CD14-positive monocyte (primary cell): Measurements from ENCODE around the gene SLC27A2. TPM values are rescaled to one million over a fixed set of nuclear protein-coding genes. Genes with fewer than 3 reads are reported as not detected.

Source experiments
- DNase-seq, 3 donors: peaks; one replicate each; pipeline ENCODE4 v3.0.0-alpha.2; 2011 to 2022
- H2AFZ ChIP-seq: 2 replicates; pipeline ENCODE4 v1.6.0; 2012; ENCODE audit warnings: mild to moderate bottlenecking, low read depth, low read length, inconsistent platforms; ENCODE audit not compliant: insufficient read depth, poor library complexity, severe bottlenecking
- H3K27ac ChIP-seq, 2 donors: 1 replicate in 1 of 2; 2 replicates in 1 of 2; pipeline ENCODE4 v1.5.1; 2012 to 2013; ENCODE audit warnings: low read length in 2 of 2, control low read depth in 1 of 2, inconsistent platforms in 1 of 2, low read depth in 1 of 2, mild to moderate bottlenecking in 1 of 2
- H3K27me3 ChIP-seq, 2 donors: one replicate each; pipeline versions ENCODE4 v1.6.0 to v1.6.1; 2011 to 2013; ENCODE audit warnings: low read length in 2 of 2; ENCODE audit not compliant: control insufficient read depth in 2 of 2, insufficient read depth in 2 of 2
- H3K36me3 ChIP-seq, 2 donors: replicated peaks in 1 of 2; 1 replicate in 1 of 2; 2 replicates in 1 of 2; pipeline versions ENCODE4 v1.5.1 to v1.6.1; 2012 to 2013; ENCODE audit warnings: low read length in 2 of 2, control low read depth in 1 of 2, inconsistent platforms in 1 of 2, mild to moderate bottlenecking in 1 of 2; ENCODE audit not compliant: insufficient read depth in 2 of 2, control insufficient read depth in 1 of 2
- H3K4me1 ChIP-seq, 2 donors: 1 replicate in 1 of 2; 2 replicates in 1 of 2; pipeline versions ENCODE4 v1.5.1 to v1.6.1; 2012 to 2013; ENCODE audit warnings: low read length in 2 of 2, control low read depth in 1 of 2, inconsistent platforms in 1 of 2, mild to moderate bottlenecking in 1 of 2, moderate library complexity in 1 of 2; ENCODE audit not compliant: insufficient read depth in 2 of 2, control insufficient read depth in 1 of 2
- H3K4me2 ChIP-seq: replicated peaks from 2 replicates; pipeline ENCODE3; 2012; ENCODE audit warnings: low read length, moderate library complexity, mild to moderate bottlenecking; ENCODE audit not compliant: poor library complexity, severe bottlenecking; ENCODE audit errors: extremely low read depth
- H3K4me3 ChIP-seq, 3 experiments: fragments of 200-600 bp in 1 of 3; sonication (generic) in 1 of 3; replicated peaks in 1 of 3; 1 replicate in 2 of 3; 2 replicates in 1 of 3; pipeline ENCODE4 v1.5.1; 2011 to 2013; ENCODE audit warnings: low read length in 3 of 3, mild to moderate bottlenecking in 3 of 3, control low read depth in 2 of 3, low read depth in 2 of 3, inconsistent platforms in 1 of 3, moderate library complexity in 1 of 3
- H3K79me2 ChIP-seq: 2 replicates; pipeline ENCODE4 v1.6.0; 2012; ENCODE audit warnings: mild to moderate bottlenecking, control low read depth, inconsistent platforms, low read length, moderate library complexity; ENCODE audit not compliant: insufficient read depth
- H3K9ac ChIP-seq: 2 replicates; pipeline ENCODE4 v1.6.0; 2017; ENCODE audit warnings: low read length, mild to moderate bottlenecking; ENCODE audit not compliant: insufficient read depth, poor library complexity, severe bottlenecking
- H3K9me3 ChIP-seq, 2 donors: replicated peaks in 1 of 2; 1 replicate in 1 of 2; 2 replicates in 1 of 2; pipeline versions ENCODE4 v1.5.1 to v1.6.1; 2012 to 2013; ENCODE audit warnings: low read length in 2 of 2, control low read depth in 1 of 2; ENCODE audit not compliant: control insufficient read depth in 1 of 2, insufficient read depth in 1 of 2
- H4K20me1 ChIP-seq: 2 replicates; pipeline ENCODE4 v1.6.0; 2012; ENCODE audit warnings: mild to moderate bottlenecking, low read length, control low read depth, moderate library complexity; ENCODE audit not compliant: insufficient read depth
- H3K27ac Mint-ChIP-seq, 7 donors: one replicate each; pipeline ENCODE4 v1.8.0; 2020; ENCODE audit warnings: mild to moderate bottlenecking in 7 of 7, mixed read lengths in 7 of 7, moderate library complexity in 6 of 7, inconsistent platforms in 2 of 7
- H3K27me3 Mint-ChIP-seq, 3 donors: one replicate each; pipeline ENCODE4 v1.8.0; 2021 to 2022; ENCODE audit warnings: low read depth in 3 of 3, mild to moderate bottlenecking in 3 of 3, mixed read lengths in 3 of 3, moderate library complexity in 3 of 3, inconsistent platforms in 1 of 3
- H3K36me3 Mint-ChIP-seq, 2 donors: one replicate each; pipeline ENCODE4 v1.8.0; 2020; ENCODE audit warnings: mixed read lengths in 2 of 2, inconsistent platforms in 1 of 2, mild to moderate bottlenecking in 1 of 2
- H3K4me1 Mint-ChIP-seq: one replicate; pipeline ENCODE4 v1.8.0; 2020; ENCODE audit warnings: mild to moderate bottlenecking, mixed read lengths
- H3K4me3 Mint-ChIP-seq, 2 donors: one replicate each; pipeline ENCODE4 v1.8.0; 2020; ENCODE audit warnings: mild to moderate bottlenecking in 2 of 2, mixed read lengths in 2 of 2, moderate library complexity in 1 of 2
- H3K9me3 Mint-ChIP-seq, 7 donors: one replicate each; pipeline ENCODE4 v1.8.0; 2020 to 2022; ENCODE audit warnings: mixed read lengths in 7 of 7, mild to moderate bottlenecking in 6 of 7, moderate library complexity in 6 of 7, inconsistent platforms in 2 of 7
- WGBS: methylation state at CpG from one replicate; pipeline ENCODE4 v1.1.5; 2013; ENCODE audit warnings: missing lambda C conversion rate; ENCODE audit not compliant: insufficient coverage; 5-methylcytosine and 5-hydroxymethylcytosine counted together
- intact Hi-C, 2 donors: fragments of 100-400 bp; cut with micrococcal nuclease; formaldehyde crosslinking; loops; one replicate each; pipeline versions ENCODE4 v1.15.0 to v1.15.1; 2023
- polyA plus RNA-seq, 3 donors: library from polyadenylated mRNA; depleted of rRNA in 1 of 3; unstranded in 2 of 3; stranded (reverse) in 1 of 3; fragments of 300-500 nt in 2 of 3; fragments of >200 nt in 1 of 3; fragmentation: Illumina TruSeq in 2 of 3; gene quantifications; 1 replicate in 2 of 3; 2 replicates in 1 of 3; pipeline ENCODE4 v1.2.3, GENCODE V29; 2012 to 2021
- TF ChIP-seq, protein P1 (sequence below): fragments of 200-600 bp; IDR thresholded peaks from one replicate; pipeline ENCODE4 v1.8.0; 2022; ENCODE audit warnings: antibody characterized with exemption, mild to moderate bottlenecking

Gene SLC27A2
- polyA plus RNA-seq, 3 donors = 0.13 TPM; not detected in 2

DNA sequence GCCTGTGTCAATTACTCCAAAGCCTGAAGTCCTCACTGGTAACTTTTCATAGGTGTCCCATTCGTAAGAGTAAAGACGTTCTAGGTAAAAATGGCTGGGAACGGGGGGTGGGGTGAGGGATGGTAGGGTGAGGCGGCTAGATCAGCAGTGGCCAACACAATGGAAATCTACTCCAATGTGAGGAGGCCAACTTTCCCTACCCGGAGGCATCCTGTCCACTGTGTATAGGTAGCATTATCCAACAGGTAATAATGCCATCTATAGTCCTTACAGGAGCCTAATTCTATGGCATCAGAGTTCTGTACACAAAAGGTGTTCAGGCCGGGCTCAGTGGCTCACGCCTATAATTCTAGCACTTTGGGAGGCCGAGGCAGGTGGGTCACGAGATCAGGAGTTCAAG lies 54.4 kb downstream of the SLC27A2 start:
- Histone ChIP-seq H3K4me3 (no peak overlapping the region), H3K9ac (no peak overlapping the region), H3K27me3 (no peaks in the 10 kb centered on the region), H3K9me3 (no peaks in the 10 kb centered on the region), H3K4me2 (no peak overlapping the region), H3K27ac (no peak overlapping the region), H3K4me1 (no peaks in the 10 kb centered on the region), H3K36me3 (no peaks in the 10 kb centered on the region), H4K20me1 (no peaks in the 10 kb centered on the region), H2AFZ (no peak overlapping the region), H3K79me2 (no peaks in the 10 kb centered on the region)
- Mint-ChIP-seq H3K36me3 (no peaks in the 10 kb centered on the region), H3K9me3 (no peaks in the 10 kb centered on the region), H3K27me3 (no peaks in the 10 kb centered on the region), H3K4me3 (no peak overlapping the region), H3K4me1 (peaks cover 5% of the 10 kb centered on the region), H3K27ac (no peak overlapping the region)
- intact Hi-C loops = no loop called here
- WGBS = 98% methylated on average over 7 of the region's 9 CpGs
- TF ChIP-seq, protein P1, sequence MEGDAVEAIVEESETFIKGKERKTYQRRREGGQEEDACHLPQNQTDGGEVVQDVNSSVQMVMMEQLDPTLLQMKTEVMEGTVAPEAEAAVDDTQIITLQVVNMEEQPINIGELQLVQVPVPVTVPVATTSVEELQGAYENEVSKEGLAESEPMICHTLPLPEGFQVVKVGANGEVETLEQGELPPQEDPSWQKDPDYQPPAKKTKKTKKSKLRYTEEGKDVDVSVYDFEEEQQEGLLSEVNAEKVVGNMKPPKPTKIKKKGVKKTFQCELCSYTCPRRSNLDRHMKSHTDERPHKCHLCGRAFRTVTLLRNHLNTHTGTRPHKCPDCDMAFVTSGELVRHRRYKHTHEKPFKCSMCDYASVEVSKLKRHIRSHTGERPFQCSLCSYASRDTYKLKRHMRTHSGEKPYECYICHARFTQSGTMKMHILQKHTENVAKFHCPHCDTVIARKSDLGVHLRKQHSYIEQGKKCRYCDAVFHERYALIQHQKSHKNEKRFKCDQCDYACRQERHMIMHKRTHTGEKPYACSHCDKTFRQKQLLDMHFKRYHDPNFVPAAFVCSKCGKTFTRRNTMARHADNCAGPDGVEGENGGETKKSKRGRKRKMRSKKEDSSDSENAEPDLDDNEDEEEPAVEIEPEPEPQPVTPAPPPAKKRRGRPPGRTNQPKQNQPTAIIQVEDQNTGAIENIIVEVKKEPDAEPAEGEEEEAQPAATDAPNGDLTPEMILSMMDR = no peak
- no peak for DNase-seq

DNA sequence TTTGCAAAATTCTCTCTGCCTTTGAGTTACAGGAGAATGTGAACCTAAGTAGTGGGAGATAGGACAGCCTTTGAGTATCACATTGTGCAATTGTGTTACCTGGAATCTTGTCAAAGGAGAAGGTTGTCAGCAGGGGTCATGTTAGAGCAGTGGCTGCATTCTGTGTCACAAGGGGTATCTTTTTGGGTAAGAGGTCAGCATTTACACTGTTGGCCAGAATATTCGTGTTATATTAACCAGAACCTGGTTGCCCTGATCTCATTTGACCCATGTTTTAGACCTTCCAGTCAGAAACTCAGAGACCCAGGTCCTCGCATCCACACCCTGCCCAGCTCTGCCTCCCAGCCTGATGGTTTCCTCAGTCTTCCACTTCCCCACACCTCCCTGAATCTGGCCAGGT lies 56.3 kb downstream of the SLC27A2 start:
- Histone ChIP-seq H3K79me2 (no peaks in the 10 kb centered on the region), H3K4me1 (no peaks in the 10 kb centered on the region), H3K4me3 (no peak overlapping the region), H3K36me3 (no peaks in the 10 kb centered on the region), H3K9ac (no peak overlapping the region), H3K27me3 (no peaks in the 10 kb centered on the region), H2AFZ (no peak overlapping the region), H3K9me3 (no peaks in the 10 kb centered on the region), H3K27ac (no peak overlapping the region), H4K20me1 (no peaks in the 10 kb centered on the region), H3K4me2 (no peak overlapping the region)
- TF ChIP-seq, protein P1 = no peak
- H3K4me1 Mint-ChIP-seq = peaks cover 5% of the 10 kb centered on the region
- no peaks in the 10 kb centered on the region for H3K27me3 Mint-ChIP-seq
- H3K27ac Mint-ChIP-seq = no peak overlapping the region
- no peaks in the 10 kb centered on the region for H3K36me3 Mint-ChIP-seq
- 100% methylated on average over 2 of the region's 2 CpGs for WGBS
- intact Hi-C loops = no loop called here
- no peaks in the 10 kb centered on the region for H3K9me3 Mint-ChIP-seq
- DNase-seq = no peak
- no peak overlapping the region for H3K4me3 Mint-ChIP-seq
